HG03175 (cell line): ENCODE data around the gene FAF1.

Experiments used
- ATAC-seq: cut with Tn5 transposase; IDR thresholded peaks from one replicate; pipeline ENCODE4 v1.9.1; 2021; ENCODE audit warnings: mild to moderate bottlenecking, moderate library complexity; ENCODE audit not compliant: unreplicated experiment

The FAF1 gene

DNA sequence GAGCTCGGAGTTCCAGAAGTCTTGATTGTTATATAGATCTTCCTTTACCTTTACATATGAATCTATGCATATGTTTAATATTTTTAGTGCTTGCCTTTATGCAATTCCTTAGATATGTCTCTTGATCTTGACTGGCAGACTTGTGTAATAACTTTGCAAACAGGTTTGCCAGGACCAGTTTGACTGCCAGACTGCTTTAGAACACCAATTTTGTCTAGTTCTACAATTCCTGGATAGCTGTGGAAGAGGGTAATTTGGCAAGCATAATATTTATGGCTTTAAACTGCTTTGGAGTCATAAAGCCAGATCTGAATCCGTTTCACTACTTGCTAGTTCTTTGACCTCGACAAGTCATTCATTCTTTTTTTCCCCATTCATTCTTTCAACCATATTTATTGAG lies 250.0 kb downstream of the FAF1 start:
- ATAC-seq, result no peak

GRCh38 chr1:50707824-50708223 lies 252.2 kb downstream of the FAF1 start:
- no peak for ATAC-seq

DNA sequence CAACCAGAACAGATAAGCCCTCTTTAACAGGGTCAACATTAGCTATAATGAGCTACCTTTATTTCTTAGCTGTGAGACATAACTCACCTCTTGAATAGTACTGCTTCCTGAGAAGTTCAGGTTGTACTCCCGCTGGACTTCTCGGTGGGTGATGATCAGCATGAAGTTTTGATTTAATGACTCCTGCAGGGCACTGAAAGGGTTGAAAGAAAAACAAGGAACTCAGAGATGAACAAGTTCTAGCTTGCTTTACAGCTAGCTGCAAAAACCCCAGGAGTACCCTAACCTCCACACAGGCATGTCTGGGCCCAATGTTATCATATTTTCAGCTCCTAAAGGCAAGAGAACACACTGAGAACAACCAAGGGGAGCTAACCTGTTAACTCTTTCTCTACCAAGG lies 254.4 kb downstream of the FAF1 start:
- no peak for ATAC-seq

DNA sequence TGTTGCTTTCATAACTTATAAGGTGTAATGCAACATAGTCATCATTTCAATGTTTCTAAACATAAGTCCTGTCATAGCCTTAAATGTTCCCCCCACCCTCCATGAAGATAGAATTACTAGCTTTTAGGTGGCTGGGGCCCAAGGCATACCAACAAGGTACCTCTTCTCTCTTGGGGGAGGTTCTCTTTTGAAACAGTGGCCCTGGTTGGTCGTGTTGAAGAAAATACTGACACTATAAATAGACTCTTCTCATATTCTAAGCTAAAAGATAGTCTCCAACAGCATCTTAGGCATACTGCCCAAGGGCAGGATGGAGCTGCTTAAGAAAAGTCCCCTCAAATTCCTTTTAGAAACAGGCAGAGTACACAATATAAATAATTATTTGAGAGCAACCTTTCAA lies 255.0 kb downstream of the FAF1 start:
- ATAC-seq, result no peak

DNA sequence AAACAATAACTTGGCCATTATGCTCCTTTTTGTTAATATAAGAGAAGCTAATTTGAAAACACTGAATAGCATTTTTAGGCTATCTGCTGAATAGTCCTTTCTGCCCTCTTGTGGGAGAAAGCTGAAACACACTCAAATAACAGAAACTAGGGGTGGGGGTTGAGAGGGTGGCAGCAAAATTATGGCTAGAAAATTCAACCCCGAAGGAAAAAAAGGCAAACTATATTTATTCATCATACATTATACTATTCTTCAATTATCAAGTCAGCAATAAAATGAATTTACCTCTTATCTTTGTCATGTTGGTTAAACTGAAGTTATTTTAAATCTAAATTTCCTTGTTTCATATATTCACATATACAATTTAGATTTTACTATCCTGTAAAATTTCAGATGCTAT lies 255.9 kb downstream of the FAF1 start:
- ATAC-seq, result no peak

- no peak for ATAC-seq
Measured at GRCh38 chr1:50703240-50703639, 256.8 kb downstream of the FAF1 start.

DNA sequence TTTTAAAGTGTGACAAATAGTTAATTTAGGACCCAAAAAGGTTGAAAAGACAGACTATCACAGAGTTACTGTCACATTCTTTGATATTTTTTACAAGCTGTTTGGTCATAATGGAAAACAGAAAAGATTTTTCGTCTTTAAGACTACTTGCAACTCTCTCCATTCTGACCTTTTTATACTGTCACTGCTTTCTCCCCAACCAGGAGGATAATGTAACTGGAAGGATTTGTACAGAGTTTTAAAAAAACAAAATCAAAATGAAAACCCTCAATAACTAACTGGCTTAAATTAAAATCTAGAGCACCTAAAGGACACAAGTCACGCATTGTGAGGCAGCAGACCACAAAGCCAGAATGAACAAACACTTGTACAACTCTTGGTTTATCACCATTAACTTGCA lies 257.7 kb downstream of the FAF1 start:
- ATAC-seq, result no peak

- no peak for ATAC-seq
Measured at GRCh38 chr1:50701706-50702317, 258.3 kb downstream of the FAF1 start.

DNA sequence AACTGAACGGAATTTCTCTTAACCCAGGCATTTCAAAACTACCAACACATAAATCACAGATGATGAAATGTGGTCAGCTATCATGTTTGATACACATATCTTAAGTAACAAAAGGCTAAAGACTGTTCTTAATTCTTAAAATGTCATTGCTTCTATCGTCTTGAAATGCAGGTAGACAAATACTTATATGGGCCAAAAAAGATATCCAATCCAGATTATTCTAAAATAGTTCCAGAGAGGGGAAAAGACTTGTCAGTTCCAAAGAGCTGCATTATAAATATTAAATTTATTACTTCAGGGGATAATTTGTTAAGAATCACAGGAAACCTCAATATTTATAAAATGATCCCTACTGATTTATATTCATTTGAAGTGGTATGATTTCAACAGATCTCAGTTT lies 259.4 kb downstream of the FAF1 start:
- no peak for ATAC-seq

- no peak for ATAC-seq
Measured at GRCh38 chr1:50700214-50700613, 259.9 kb downstream of the FAF1 start.

DNA sequence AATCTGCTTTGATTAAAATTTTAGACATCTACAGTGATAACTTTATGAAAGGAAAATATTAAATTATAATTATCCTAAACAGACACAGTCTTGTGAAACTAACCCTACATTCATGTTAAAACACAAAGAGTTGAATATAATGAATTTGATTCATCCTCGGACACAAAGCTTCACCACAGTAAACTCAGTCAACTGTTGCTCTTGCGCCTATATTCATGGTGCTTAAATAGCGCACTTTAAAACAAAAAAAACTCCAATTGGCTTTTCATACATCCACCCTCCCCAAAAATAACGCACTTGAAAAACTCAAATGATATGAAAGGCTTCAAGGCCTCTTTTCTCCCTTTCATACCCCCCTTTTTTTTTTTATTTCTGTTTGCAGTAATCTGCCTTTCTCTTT lies 260.3 kb downstream of the FAF1 start:
- no peak for ATAC-seq

GRCh38 chr1:50697440-50698421 lies 262.3 kb downstream of the FAF1 start:
- ATAC-seq, result no peak

DNA sequence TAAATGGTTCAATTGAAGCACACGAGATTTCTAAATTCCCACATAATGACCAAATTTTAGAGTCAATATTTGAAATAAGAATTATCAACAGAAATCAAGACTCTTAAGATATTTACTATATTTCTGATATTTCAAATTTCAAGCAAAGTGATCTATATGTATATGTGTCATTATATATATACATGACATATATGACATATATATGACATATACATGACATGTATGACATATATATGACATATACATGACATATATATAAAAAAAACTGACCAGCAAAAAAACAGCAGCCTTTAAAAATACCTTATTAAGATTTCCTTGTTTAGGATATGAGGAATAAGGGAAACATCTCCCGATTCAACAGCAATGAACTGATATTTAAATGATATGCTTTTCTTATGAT lies 266.2 kb downstream of the FAF1 start:
- no peak for ATAC-seq

DNA sequence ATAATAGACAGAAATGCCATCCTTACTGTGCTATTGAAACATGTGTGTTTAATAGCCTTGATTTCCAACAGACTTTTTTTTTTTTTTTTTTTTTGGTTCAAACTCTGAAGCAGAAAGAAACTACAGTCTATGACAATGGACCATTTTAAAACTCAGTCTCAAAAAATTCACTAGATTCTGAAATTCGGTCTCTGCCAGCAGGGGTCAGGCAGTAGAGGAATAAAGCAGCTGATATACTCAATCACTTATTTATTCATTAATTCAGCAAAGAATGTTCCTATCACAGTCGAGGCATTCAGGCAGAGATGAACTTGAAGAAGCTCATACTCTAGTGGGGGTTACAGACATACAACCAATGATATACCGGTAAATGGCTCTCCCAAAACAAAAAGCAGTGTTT lies 275.9 kb downstream of the FAF1 start:
- no peak for ATAC-seq

GRCh38 chr1:50681931-50682330 lies 278.1 kb downstream of the FAF1 start:
- no peak for ATAC-seq

DNA sequence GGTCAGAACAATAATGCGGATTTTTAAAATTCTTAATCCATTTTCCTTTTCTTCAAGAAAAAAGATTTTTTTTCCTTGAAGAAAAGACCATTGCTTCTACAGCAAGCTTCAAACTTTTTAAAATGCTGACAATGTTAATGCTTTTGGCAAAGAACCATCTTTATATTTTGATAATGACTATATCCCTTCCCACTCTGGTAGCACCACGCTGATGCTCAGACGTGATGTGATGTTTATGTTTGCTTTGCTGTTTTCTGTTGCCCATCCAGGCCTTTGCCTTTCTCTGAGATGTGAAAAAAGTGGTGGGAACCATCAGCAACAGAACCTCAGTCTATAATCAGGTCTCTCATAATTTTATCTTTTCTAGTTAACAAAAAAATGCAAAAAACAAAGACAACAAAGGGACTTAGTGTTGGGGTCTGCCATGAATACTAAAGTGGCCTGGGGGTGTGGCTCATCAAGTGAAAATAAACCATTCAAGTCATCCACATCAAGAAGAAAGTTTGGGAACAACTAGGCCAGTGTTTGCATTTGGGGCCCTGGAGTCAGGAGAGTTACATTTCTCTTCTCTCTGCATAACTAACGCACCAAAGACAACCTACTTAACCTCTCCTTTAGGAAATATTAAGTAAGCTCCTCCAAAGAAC lies 292.2 kb downstream of the FAF1 start:
- no peak for ATAC-seq

DNA sequence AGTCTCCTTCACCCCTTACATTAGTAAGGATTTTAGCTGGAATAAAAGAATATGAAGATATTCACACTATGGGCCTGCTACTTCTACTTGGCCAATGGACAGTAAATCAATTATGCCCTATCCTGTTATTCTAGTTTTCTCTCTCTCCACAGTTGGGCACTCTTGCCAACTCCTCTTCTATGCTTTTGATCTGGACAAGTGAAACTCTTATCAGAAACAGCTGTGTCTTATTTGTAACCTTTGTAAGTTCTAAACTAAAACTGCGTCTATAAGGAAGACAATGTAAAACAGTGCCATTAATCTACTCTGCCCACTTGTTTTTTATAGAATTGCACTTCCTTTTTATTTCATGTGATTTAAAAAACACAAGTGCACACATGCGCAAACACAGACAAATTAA lies 292.8 kb downstream of the FAF1 start:
- ATAC-seq, result no peak

DNA sequence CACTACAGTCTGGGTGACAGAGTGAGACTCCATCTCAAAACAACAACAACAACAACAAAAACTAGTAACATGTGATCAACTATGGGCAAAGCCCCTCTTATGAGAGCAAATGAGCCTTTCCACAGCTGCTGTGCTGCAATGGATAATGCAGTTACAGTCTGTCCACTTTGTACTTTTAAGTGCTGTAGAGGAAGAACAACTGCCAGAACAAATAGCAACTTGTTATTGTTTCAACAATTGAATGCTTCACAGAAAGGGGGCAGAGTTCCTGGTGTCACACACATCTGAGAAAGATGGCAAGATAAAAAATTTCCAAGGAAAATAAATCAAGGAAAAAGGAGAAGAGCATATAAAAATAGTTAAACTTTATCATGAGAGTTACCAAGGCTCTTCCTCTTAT lies 293.2 kb downstream of the FAF1 start:
- ATAC-seq, result no peak

- ATAC-seq, result no peak
Measured at GRCh38 chr1:50665413-50665812, 294.7 kb downstream of the FAF1 start.

- no peak for ATAC-seq
Measured at GRCh38 chr1:50661626-50662025, 298.4 kb downstream of the FAF1 start.

DNA sequence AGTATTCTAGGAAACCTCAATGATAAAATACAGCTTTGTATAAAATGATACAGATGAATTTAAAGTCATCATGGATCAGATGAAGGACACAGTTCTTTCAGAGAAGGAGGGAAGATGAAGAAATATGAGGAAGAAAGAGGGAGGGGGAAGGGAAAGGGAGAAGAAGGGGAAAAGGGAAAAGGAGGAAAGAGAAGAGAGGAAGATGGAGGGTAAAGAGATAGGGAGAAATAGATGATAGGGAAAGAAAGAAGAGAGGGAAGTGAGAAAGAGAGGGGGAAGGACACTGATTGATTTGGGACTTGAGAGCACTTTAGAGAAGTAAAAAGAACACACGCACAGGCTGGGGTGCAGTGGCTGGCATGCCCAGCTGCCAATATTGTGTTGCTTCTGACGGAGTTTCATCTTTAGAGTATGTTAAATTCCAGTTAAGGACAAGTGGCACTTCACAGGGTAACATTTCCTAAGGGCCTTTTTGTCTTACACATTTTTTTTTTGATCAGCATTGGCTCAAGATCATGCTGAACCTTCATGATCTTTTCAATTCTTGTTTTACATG lies 300.9 kb downstream of the FAF1 start:
- no peak for ATAC-seq
